ENCODE measurements around the gene AQP12A. TPM values are rescaled to one million over a fixed set of nuclear protein-coding genes. Genes with fewer than 3 reads are reported as not detected.
A peak's percentile ranks its signal among the peaks of the same experiment; 100 is the strongest.
"Not testable (repeated sequence)": the region's sequence is repeated elsewhere in the genome, so short reads cannot be mapped to it uniquely, and the experiment has no call there.

Gene AQP12A
- polyA plus RNA-seq, 2 of the 4 experiments (the other 2 are of a cell fraction), result not detected

DNA sequence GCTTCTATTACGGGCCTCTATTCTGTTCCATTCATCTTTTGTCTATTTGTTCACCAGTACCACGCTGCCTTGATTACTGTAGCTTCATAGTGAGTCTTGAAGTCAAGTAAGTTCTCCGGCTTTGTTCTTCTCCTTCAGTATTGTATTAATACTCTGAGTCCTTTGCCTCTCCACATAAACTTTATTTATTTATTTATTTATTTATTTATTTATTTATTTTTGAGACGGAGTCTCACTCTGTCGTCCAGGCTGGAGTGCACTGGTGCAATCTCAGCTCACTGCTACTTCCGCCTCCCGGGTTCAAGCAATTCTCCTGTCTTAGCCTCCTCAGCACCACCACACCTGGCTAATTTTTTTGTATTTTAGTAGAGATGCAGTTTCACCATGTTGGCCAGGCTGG lies 31.8 kb upstream of the AQP12A start:
- POLR2A ChIA-PET; DNase-seq (ENCODE audit: low read depth in 1 of 2, low spot score in 1 of 2); H3K4me1 ChIP-seq; FAIRE-seq; H3K27ac ChIP-seq; H3K4me3 ChIP-seq; ATAC-seq; H3K4me2 ChIP-seq: not testable (repeated sequence)
- CTCF ChIA-PET, result interaction anchor here (0.6 kb wide), 2 partner anchors 180 to 760 kb away, joined by 3 to 4 read pairs; no protein-coding TSS in a partner anchor
- TF ChIP-seq ZC3H11A (IDR thresholded peaks at IDR 0.05), result peak; percentile 59
- H3K9me3 ChIP-seq, result peaks cover 19% of the 10 kb centered on the region
- WGBS (ENCODE audit: missing lambda C conversion rate), result 46% methylated on average over 7 of the region's 7 CpGs

DNA sequence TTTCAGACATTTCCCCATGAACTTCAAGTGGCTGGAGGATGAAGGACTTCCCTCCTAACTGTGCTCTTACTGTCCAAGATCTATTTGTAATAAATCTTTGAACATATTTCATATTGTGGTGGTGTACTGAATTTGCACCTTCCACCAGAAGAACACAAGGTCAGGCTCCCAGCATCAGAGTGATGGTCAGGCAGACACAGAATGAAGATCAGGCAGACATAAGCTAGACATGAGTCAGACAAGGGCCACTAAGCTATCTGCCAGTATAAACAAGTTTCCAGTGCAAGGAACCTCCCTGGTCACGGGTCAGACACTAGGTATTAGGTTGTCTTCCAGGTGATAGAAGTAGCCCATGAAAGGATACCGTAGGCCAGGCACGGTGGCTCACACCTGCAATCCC lies 29.0 kb upstream of the AQP12A start:
- peaks cover 28% of the 10 kb centered on the region for H3K9me3 ChIP-seq
- FAIRE-seq, result no peak
- no peak for ATAC-seq
- POLR2A ChIA-PET, result no interaction called here
- no peak for TF ChIP-seq NR3C1 (IDR thresholded peaks at IDR 0.05)
- no peak for TF ChIP-seq ESRRA (IDR thresholded peaks at IDR 0.05; ENCODE audit: borderline replicate concordance, low read length)
- TF ChIP-seq JUNB (IDR thresholded peaks at IDR 0.05), result no peak
- no peak for TF ChIP-seq CHD2 (IDR thresholded peaks at IDR 0.05; ENCODE audit: low read length, partially characterized antibody)
- TF ChIP-seq RCOR1 (IDR thresholded peaks at IDR 0.05; ENCODE audit: low read depth, low read length), result no peak
- TF ChIP-seq, protein P1, sequence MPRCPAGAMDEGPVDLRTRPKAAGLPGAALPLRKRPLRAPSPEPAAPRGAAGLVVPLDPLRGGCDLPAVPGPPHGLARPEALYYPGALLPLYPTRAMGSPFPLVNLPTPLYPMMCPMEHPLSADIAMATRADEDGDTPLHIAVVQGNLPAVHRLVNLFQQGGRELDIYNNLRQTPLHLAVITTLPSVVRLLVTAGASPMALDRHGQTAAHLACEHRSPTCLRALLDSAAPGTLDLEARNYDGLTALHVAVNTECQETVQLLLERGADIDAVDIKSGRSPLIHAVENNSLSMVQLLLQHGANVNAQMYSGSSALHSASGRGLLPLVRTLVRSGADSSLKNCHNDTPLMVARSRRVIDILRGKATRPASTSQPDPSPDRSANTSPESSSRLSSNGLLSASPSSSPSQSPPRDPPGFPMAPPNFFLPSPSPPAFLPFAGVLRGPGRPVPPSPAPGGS (IDR thresholded peaks at IDR 0.05), result no peak
- no peak for TF ChIP-seq EP300 (IDR thresholded peaks at IDR 0.05)
- TF ChIP-seq, protein P2, sequence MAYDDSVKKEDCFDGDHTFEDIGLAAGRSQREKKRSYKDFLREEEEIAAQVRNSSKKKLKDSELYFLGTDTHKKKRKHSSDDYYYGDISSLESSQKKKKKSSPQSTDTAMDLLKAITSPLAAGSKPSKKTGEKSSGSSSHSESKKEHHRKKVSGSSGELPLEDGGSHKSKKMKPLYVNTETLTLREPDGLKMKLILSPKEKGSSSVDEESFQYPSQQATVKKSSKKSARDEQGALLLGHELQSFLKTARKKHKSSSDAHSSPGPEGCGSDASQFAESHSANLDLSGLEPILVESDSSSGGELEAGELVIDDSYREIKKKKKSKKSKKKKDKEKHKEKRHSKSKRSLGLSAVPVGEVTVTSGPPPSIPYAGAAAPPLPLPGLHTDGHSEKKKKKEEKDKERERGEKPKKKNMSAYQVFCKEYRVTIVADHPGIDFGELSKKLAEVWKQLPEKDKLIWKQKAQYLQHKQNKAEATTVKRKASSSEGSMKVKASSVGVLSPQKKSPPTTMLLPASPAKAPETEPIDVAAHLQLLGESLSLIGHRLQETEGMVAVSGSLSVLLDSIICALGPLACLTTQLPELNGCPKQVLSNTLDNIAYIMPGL (CRISPR knock-in tag; IDR thresholded peaks at IDR 0.05; ENCODE audit: borderline replicate concordance), result no peak
- TF ChIP-seq CBX8 (IDR thresholded peaks at IDR 0.05), result no peak
- no peak for TF ChIP-seq RFX5 (IDR thresholded peaks at IDR 0.05)
- TF ChIP-seq FOXS1 (CRISPR knock-in tag; IDR thresholded peaks at IDR 0.05), result no peak
- TF ChIP-seq, protein P3, sequence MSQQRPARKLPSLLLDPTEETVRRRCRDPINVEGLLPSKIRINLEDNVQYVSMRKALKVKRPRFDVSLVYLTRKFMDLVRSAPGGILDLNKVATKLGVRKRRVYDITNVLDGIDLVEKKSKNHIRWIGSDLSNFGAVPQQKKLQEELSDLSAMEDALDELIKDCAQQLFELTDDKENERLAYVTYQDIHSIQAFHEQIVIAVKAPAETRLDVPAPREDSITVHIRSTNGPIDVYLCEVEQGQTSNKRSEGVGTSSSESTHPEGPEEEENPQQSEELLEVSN (IDR thresholded peaks at IDR 0.05; ENCODE audit: borderline replicate concordance, low read depth), result no peak
- TF ChIP-seq TP53 (CRISPR knock-in tag; IDR thresholded peaks at IDR 0.05), result no peak
- TF ChIP-seq CEBPB (IDR thresholded peaks at IDR 0.05), result no peak
- no peak for TF ChIP-seq BHLHE40 (IDR thresholded peaks at IDR 0.05; ENCODE audit: low read depth, low read length)
- TF ChIP-seq HOXB5 (CRISPR knock-in tag; IDR thresholded peaks at IDR 0.05), result no peak
- no peak for TF ChIP-seq SMC3 (IDR thresholded peaks at IDR 0.05)
- H3K27ac ChIP-seq, result no peak overlapping the region
- CTCF ChIA-PET, result interaction anchor here (0.8 kb wide), 1 partner anchor 178 kb away, joined by 3 read pairs; no protein-coding TSS in a partner anchor
- WGBS (ENCODE audit: missing lambda C conversion rate), result 4% methylated on average over 3 of the region's 3 CpGs
- no peak overlapping the region for H3K4me3 ChIP-seq
- H3K4me2 ChIP-seq, result no peak overlapping the region
- no peak for DNase-seq (ENCODE audit: low read depth in 1 of 2, low spot score in 1 of 2)
- H3K4me1 ChIP-seq, result no peaks in the 10 kb centered on the region

DNA sequence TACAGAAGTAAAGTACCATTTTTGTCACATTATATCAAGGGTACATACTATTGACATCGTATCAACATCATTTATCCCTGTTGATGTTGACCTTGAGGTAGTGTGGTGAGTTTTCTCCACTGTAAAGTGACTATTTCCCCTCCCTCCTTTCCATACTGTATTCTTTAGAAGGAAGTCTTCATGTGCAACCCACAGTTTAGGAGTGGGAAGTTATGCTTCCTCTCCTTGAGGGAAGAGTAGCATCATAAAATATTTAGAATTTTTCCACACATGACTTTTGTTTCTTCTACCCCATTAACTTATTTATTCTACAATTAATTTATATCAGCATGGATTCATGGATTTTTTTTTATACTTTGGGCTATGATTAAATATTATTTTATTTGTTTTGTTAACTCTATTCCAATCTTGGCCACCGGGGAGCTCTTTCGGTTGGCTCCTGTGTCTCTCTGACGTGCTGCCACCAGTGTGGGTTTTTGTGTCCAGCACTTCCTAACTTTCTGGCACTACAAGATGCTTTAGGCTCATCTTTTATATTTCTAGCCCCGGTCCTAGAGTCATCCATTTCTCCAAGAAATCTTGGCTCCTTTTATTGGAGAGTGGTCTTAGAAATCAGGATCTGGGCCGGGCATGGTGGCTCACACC lies 28.0 kb upstream of the AQP12A start:
- Histone ChIP-seq H3K4me2 (no peak overlapping the region), H3K4me3 (no peak overlapping the region), H3K27ac (no peak overlapping the region), H3K4me1 (no peaks in the 10 kb centered on the region), H3K9me3 (peaks cover 28% of the 10 kb centered on the region)
- CTCF ChIA-PET, result interaction anchor here (0.6 kb wide), 2 partner anchors 147 to 521 kb away, joined by 3 read pairs; no protein-coding TSS in a partner anchor
- 7% methylated on average over 6 of the region's 6 CpGs for WGBS (ENCODE audit: missing lambda C conversion rate)
- DNase-seq (ENCODE audit: low read depth in 1 of 2, low spot score in 1 of 2), result no peak
- FAIRE-seq, result no peak
- POLR2A ChIA-PET, result no interaction called here
- ATAC-seq, result no peak
- TF ChIP-seq HOXB13 (CRISPR knock-in tag; IDR thresholded peaks at IDR 0.05; ENCODE audit: low read depth), result no peak
- no peak for TF ChIP-seq CHD2 (IDR thresholded peaks at IDR 0.05; ENCODE audit: low read length, partially characterized antibody)
- no peak for TF ChIP-seq EHMT2 (IDR thresholded peaks at IDR 0.05; ENCODE audit: low read depth)
- TF ChIP-seq, protein P4, sequence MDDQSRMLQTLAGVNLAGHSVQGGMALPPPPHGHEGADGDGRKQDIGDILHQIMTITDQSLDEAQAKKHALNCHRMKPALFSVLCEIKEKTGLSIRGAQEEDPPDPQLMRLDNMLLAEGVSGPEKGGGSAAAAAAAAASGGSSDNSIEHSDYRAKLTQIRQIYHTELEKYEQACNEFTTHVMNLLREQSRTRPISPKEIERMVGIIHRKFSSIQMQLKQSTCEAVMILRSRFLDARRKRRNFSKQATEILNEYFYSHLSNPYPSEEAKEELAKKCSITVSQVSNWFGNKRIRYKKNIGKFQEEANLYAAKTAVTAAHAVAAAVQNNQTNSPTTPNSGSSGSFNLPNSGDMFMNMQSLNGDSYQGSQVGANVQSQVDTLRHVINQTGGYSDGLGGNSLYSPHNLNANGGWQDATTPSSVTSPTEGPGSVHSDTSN (IDR thresholded peaks at IDR 0.05), result no peak
- TF ChIP-seq GATA3 (IDR thresholded peaks at IDR 0.05; ENCODE audit: borderline replicate concordance), result no peak
- no peak for TF ChIP-seq RARB (CRISPR knock-in tag; IDR thresholded peaks at IDR 0.05)
- no peak for TF ChIP-seq RCOR1 (IDR thresholded peaks at IDR 0.05; ENCODE audit: low read depth, low read length)
- no peak for TF ChIP-seq TP53 (CRISPR knock-in tag; IDR thresholded peaks at IDR 0.05)
- TF ChIP-seq, protein P2 (CRISPR knock-in tag; IDR thresholded peaks at IDR 0.05; ENCODE audit: borderline replicate concordance), result no peak
- no peak for TF ChIP-seq KDM5A (IDR thresholded peaks at IDR 0.05)
- TF ChIP-seq, protein P1 (IDR thresholded peaks at IDR 0.05), result no peak
- no peak for TF ChIP-seq EP300 (IDR thresholded peaks at IDR 0.05)
- no peak for TF ChIP-seq ZNF302 (CRISPR knock-in tag; IDR thresholded peaks at IDR 0.05)
